ENCODE data around the gene PRRT1B.

Gene PRRT1B

DNA sequence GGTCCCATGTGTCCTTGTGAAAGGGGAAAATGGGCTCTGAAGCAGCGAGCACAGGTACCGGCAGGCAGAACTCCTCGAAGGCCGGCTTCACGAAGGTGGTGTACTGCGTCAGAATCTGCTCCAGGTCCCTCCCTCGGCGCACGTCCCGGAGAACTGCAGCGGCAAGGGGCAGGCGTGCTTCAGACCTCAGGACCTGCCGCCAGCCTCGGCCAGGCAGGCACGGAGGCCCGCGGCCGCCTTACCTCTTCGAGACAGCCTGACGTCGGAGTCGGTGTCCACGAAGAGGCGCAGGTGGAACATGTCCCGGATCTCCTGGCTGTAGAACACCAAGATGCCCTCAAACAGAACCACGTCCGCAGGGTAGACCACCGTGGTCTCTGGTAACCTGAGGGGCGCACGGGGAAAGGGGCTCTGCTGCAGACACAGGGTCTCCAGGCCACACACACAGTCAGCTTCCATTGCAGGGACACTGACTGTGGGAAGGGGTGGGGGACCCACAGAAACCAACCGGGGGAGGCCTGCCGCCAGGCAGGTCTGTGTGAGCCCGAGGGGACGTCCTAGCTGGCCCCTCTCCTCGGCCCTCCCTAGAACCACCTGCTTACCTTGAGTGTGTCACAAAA is 16.3 kb upstream of the PRRT1B start:
- Histone ChIP-seq H3K79me2 (no peaks in the 10 kb centered on the region), H3K27ac (no peak overlapping the region), H3K4me2 (ENCODE audit: low read length) (no peak overlapping the region), H3K27me3 (ENCODE audit: control insufficient read depth, insufficient read depth, low read length) (no peaks in the 10 kb centered on the region), H3K9me3 (ENCODE audit: control insufficient read depth, low read length) (no peaks in the 10 kb centered on the region), H3K4me3 (ENCODE audit: low read depth, low read length) (no peak overlapping the region), H3K9ac (no peak overlapping the region), H3K36me3 (ENCODE audit: control insufficient read depth, insufficient read depth, low read length) (no peaks in the 10 kb centered on the region), H3K4me1 (no peaks in the 10 kb centered on the region), H2AFZ (no peak overlapping the region)
- TF ChIP-seq, protein P1, sequence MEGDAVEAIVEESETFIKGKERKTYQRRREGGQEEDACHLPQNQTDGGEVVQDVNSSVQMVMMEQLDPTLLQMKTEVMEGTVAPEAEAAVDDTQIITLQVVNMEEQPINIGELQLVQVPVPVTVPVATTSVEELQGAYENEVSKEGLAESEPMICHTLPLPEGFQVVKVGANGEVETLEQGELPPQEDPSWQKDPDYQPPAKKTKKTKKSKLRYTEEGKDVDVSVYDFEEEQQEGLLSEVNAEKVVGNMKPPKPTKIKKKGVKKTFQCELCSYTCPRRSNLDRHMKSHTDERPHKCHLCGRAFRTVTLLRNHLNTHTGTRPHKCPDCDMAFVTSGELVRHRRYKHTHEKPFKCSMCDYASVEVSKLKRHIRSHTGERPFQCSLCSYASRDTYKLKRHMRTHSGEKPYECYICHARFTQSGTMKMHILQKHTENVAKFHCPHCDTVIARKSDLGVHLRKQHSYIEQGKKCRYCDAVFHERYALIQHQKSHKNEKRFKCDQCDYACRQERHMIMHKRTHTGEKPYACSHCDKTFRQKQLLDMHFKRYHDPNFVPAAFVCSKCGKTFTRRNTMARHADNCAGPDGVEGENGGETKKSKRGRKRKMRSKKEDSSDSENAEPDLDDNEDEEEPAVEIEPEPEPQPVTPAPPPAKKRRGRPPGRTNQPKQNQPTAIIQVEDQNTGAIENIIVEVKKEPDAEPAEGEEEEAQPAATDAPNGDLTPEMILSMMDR (IDR thresholded peaks at IDR 0.05): no peak

- no peaks in the 10 kb centered on the region for H3K27me3 ChIP-seq (ENCODE audit: control insufficient read depth, insufficient read depth, low read length)
- H2AFZ ChIP-seq: peak overlapping the region; percentile 16
- no peaks in the 10 kb centered on the region for H3K4me1 ChIP-seq
- no peak overlapping the region for H3K9ac ChIP-seq
- H3K9me3 ChIP-seq (ENCODE audit: control insufficient read depth, low read length): no peaks in the 10 kb centered on the region
- no peaks in the 10 kb centered on the region for H3K79me2 ChIP-seq
- H3K4me3 ChIP-seq (ENCODE audit: low read depth, low read length): peak overlapping the region; percentile 70
- H3K27ac ChIP-seq: no peak overlapping the region
- TF ChIP-seq, protein P1 (IDR thresholded peaks at IDR 0.05): no peak
- peak overlapping the region; percentile 91 for H3K4me2 ChIP-seq (ENCODE audit: low read length)
- H3K36me3 ChIP-seq (ENCODE audit: control insufficient read depth, insufficient read depth, low read length): no peaks in the 10 kb centered on the region
Observed at GRCh38 chr9:131529597-131530545, 15.5 kb upstream of the PRRT1B start.

DNA sequence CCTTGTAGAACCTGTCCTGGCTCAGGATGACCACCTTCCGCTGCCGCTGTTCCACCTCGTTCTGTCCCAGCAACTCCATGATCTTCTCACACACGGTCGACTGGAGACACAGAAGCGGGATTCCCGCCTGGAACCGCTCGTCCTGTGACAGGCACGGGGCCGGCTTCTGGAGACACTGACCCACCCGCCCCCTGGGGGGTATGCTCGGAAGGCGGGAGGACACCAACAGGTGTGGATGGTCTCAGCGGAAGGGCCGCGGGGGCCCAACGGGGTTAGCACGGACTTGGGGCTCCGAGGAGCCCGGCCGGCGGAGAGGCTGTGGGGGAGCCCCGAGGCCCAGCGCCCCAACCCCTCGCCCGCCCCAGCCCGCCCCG is 14.8 kb upstream of the PRRT1B start:
- TF ChIP-seq, protein P1 (IDR thresholded peaks at IDR 0.05): no peak
- peak overlapping the region; percentile 91 for H3K4me2 ChIP-seq (ENCODE audit: low read length)
- no peaks in the 10 kb centered on the region for H3K79me2 ChIP-seq
- H3K27me3 ChIP-seq (ENCODE audit: control insufficient read depth, insufficient read depth, low read length): no peaks in the 10 kb centered on the region
- no peak overlapping the region for H3K9ac ChIP-seq
- H3K27ac ChIP-seq: no peak overlapping the region
- H3K9me3 ChIP-seq (ENCODE audit: control insufficient read depth, low read length): no peaks in the 10 kb centered on the region
- H3K36me3 ChIP-seq (ENCODE audit: control insufficient read depth, insufficient read depth, low read length): no peaks in the 10 kb centered on the region
- H3K4me1 ChIP-seq: no peaks in the 10 kb centered on the region
- H3K4me3 ChIP-seq (ENCODE audit: low read depth, low read length): peak overlapping the region; percentile 70
- peak overlapping the region; percentile 16 for H2AFZ ChIP-seq

GRCh38 chr9:131530920-131531832 is 14.1 kb upstream of the PRRT1B start, which contains the start of gene UCK1:
UCK1 (minus strand) TSS chr9:131531263; CDS start chr9:131531174, 89 bp downstream.
- TF ChIP-seq, protein P1 (IDR thresholded peaks at IDR 0.05): no peak
- peak within 1 kb of the TSS; percentile 98 for H2AFZ ChIP-seq
- H3K4me2 ChIP-seq (ENCODE audit: low read length): peak within 1 kb of the TSS; percentile 91
- no peaks in the 10 kb centered on the region for H3K27me3 ChIP-seq (ENCODE audit: control insufficient read depth, insufficient read depth, low read length)
- H3K4me1 ChIP-seq: no peaks in the 10 kb centered on the region
- H3K27ac ChIP-seq: no peak within 1 kb of the TSS
- H3K79me2 ChIP-seq: no peaks in the 10 kb centered on the region
- H3K4me3 ChIP-seq (ENCODE audit: low read depth, low read length): peak within 1 kb of the TSS; percentile 70
- no peaks in the 10 kb centered on the region for H3K9me3 ChIP-seq (ENCODE audit: control insufficient read depth, low read length)
- no peaks in the 10 kb centered on the region for H3K36me3 ChIP-seq (ENCODE audit: control insufficient read depth, insufficient read depth, low read length)
- H3K9ac ChIP-seq: peak within 1 kb of the TSS; percentile 72

Measured in parathyroid adenoma (tissue), 2 donors.